ENCODE data around the gene DISC1.

- TF ChIP-seq CTCF (conservative IDR thresholded peaks at IDR 0.05; ENCODE audit: low read depth, low read length) (no peak), EZH2 (IDR thresholded peaks at IDR 0.05; ENCODE audit: borderline replicate concordance, low read depth, low read length, poor library complexity, severe bottlenecking) (no peak)
These were observed 436.4 kb downstream of the DISC1 start for GRCh38 chr1:232062967-232063366.
